Activated naive CD4-positive, alpha-beta T cell (primary cell): ENCODE results near the gene ATXN1.

Source experiments
- DNase-seq, 4 experiments: peaks; one replicate each; lab custom pipeline; 2025; lab: John Stamatoyannopoulos, UW

The ATXN1 gene

GRCh38 chr6:16359563-16359962, 401.7 kb downstream of the ATXN1 start:
- no peak for DNase-seq

- DNase-seq, result no peak
These were observed 402.6 kb downstream of the ATXN1 start for GRCh38 chr6:16358531-16359138.

GRCh38 chr6:16355699-16356446, 405.4 kb downstream of the ATXN1 start:
- DNase-seq, result no peak

- DNase-seq, result no peak
These were observed 406.0 kb downstream of the ATXN1 start for GRCh38 chr6:16355238-16355637.

GRCh38 chr6:16354692-16355091, 406.6 kb downstream of the ATXN1 start:
- DNase-seq, result no peak

- DNase-seq, result no peak
These were observed 408.3 kb downstream of the ATXN1 start for GRCh38 chr6:16352821-16353438.

GRCh38 chr6:16352258-16352635, 409.0 kb downstream of the ATXN1 start:
- no peak for DNase-seq

GRCh38 chr6:16349544-16349943, 411.7 kb downstream of the ATXN1 start:
- DNase-seq, result no peak

- no peak for DNase-seq
These were observed 414.4 kb downstream of the ATXN1 start for GRCh38 chr6:16346831-16347230.

GRCh38 chr6:16345449-16346330, 415.6 kb downstream of the ATXN1 start:
- DNase-seq, result no peak

GRCh38 chr6:16344756-16345155, 416.5 kb downstream of the ATXN1 start:
- no peak for DNase-seq

GRCh38 chr6:16343593-16343992, 417.7 kb downstream of the ATXN1 start:
- no peak for DNase-seq

GRCh38 chr6:16339265-16339587, 422.0 kb downstream of the ATXN1 start:
- DNase-seq, result no peak

- DNase-seq, result no peak
These were observed 422.5 kb downstream of the ATXN1 start for GRCh38 chr6:16338577-16339264.

- DNase-seq, result no peak
These were observed 423.8 kb downstream of the ATXN1 start for GRCh38 chr6:16337295-16337975.

- DNase-seq, result no peak
These were observed 424.4 kb downstream of the ATXN1 start for GRCh38 chr6:16336911-16337294.

GRCh38 chr6:16336056-16336818, 425.0 kb downstream of the ATXN1 start:
- DNase-seq, result no peak

GRCh38 chr6:16335176-16335575, 426.1 kb downstream of the ATXN1 start:
- DNase-seq, result no peak

- DNase-seq, result no peak
These were observed 426.6 kb downstream of the ATXN1 start for GRCh38 chr6:16334671-16335070.

GRCh38 chr6:16333580-16333979, 427.7 kb downstream of the ATXN1 start:
- no peak for DNase-seq

GRCh38 chr6:16332175-16332542, 429.1 kb downstream of the ATXN1 start:
- DNase-seq, result peak; percentile 35 to 56 (median 51)
